Transverse colon (tissue), 4 donors: Measurements from ENCODE around the gene SLC50A1. TPM values are rescaled to one million over a fixed set of nuclear protein-coding genes. Genes with fewer than 3 reads are reported as not detected.

Experiments
- DNase-seq: peaks from one replicate; pipeline ENCODE4 v3.0.0-alpha.2; 2019
- H3K27ac ChIP-seq, 4 donors: fragments of 200-600 bp; sonication (generic); 2 replicates each; pipeline ENCODE4 v1.5.1; 2016 to 2018; ENCODE audit warnings: inconsistent platforms in 4 of 4
- H3K27me3 ChIP-seq: fragments of 200-600 bp; sonication (generic); 2 replicates; pipeline ENCODE4 v1.5.1; 2017; ENCODE audit warnings: inconsistent platforms
- H3K36me3 ChIP-seq, 4 donors: fragments of 200-600 bp; sonication (generic); 2 replicates each; pipeline ENCODE4 v1.5.1; 2017 to 2019; ENCODE audit warnings: inconsistent platforms in 4 of 4
- H3K4me1 ChIP-seq, 4 donors: fragments of 200-600 bp; sonication (generic); 2 replicates each; pipeline ENCODE4 v1.5.1; 2017 to 2020; ENCODE audit warnings: inconsistent platforms in 4 of 4
- H3K4me3 ChIP-seq, 4 donors: fragments of 200-600 bp; sonication (generic); 1 replicate in 1 of 4; 2 replicates in 3 of 4; pipeline versions ENCODE4 v1.5.1 to v1.6.1; 2017 to 2019; ENCODE audit warnings: inconsistent platforms in 4 of 4
- H3K9me3 ChIP-seq, 2 donors: fragments of 200-600 bp; sonication (generic); 2 replicates each; pipeline ENCODE4 v1.5.1; 2017 to 2019; ENCODE audit warnings: inconsistent platforms in 2 of 2
- EP300 ChIP-seq: sonication (generic); formaldehyde crosslinking; IDR thresholded peaks from one replicate; pipeline ENCODE4 v1.6.1; 2017; ENCODE audit warnings: antibody characterized with exemption, low read depth
- POLR2A ChIP-seq: fragments of 450-650 bp; IDR thresholded peaks from one replicate; pipeline ENCODE4 v1.6.1; 2016; ENCODE audit warnings: antibody characterized with exemption, mild to moderate bottlenecking, moderate library complexity
- POLR2AphosphoS5 ChIP-seq, 3 donors: sonication (generic); formaldehyde crosslinking; IDR thresholded peaks; one replicate each; pipeline ENCODE4 v1.6.1; 2016; ENCODE audit warnings: antibody characterized with exemption in 3 of 3
- WGBS, 2 donors: methylation state at CpG; one replicate each; pipeline ENCODE4 v1.1.5; 2018; ENCODE audit warnings: low coverage in 1 of 2; 5-methylcytosine and 5-hydroxymethylcytosine counted together
- in situ Hi-C, 4 donors: fragments of 200-750 bp; cut with MboI; loops; one replicate each; pipeline versions ENCODE4 v1.15.0 to v1.15.1; 2017; ENCODE audit warnings: low sequenced_read_pairs in 3 of 4, low pct_ligation_motif_present in 1 of 4, low pct_unique_long_range_greater_than_20kb in 1 of 4
- intact Hi-C: fragments of 100-400 bp; cut with DNase I; formaldehyde crosslinking; loops from one replicate; pipeline ENCODE4 v1.15.1; 2023; ENCODE audit warnings: low total_unique reads
- total RNA-seq, 4 donors: library from RNA; depleted of rRNA; stranded (reverse); fragments of >200 nt; gene quantifications; one replicate each; pipeline ENCODE4 v1.1.0, GENCODE V29; 2016
- TF ChIP-seq, protein P1 (sequence below), 5 experiments: fragments of 200-600 bp in 3 of 5; fragments of 450-650 bp in 2 of 5; sonication (generic) in 3 of 5; IDR thresholded peaks; 1 replicate in 2 of 5; 2 replicates in 3 of 5; pipeline ENCODE4 v1.5.1; 2016 to 2017; ENCODE audit warnings: antibody characterized with exemption in 5 of 5, inconsistent platforms in 3 of 5, mild to moderate bottlenecking in 2 of 5, moderate library complexity in 1 of 5

Gene SLC50A1
- total RNA-seq, 4 donors from 2014 or later, result 5.2 to 199 (median 44.4) TPM

DNA sequence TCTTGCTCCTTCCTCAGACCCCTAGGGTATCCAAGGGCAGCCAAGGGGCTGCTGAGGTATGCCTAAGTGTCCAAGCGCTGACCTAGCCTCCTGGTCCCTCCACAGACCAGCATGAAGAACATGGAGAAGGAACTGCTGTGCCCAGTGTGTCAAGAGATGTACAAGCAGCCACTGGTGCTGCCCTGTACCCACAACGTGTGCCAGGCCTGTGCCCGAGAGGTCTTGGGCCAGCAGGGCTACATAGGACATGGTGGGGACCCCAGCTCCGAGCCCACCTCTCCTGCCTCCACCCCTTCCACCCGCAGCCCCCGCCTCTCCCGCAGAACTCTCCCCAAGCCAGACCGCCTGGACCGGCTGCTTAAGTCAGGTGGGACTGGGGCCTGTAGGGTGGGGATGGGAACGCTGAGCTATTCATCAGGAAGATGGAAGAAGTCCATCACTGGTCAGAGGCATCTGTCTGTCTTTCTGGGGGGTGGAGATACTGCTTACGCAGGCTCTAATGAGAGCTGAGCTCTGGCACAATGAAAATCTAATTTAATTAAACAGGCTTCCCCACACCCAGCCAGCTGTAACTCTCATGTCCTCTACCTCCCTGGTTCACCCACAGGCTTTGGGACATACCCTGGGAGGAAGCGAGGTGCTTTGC is 39.8 kb downstream of the SLC50A1 start:
- Histone ChIP-seq H3K27me3 (peaks cover 6% of the 10 kb centered on the region), H3K36me3 (no peaks in the 10 kb centered on the region), H3K4me1 (peaks cover 15 to 31% (median 25%) of the 10 kb centered on the region in 4 donors), H3K4me3 (no peak overlapping the region), H3K27ac (no peak overlapping the region), H3K9me3 (no peaks in the 10 kb centered on the region)
- no peak for TF ChIP-seq POLR2A
- DNase-seq, result peak; percentile 11
- intact Hi-C loops (no loop called here), in situ Hi-C loops (no loop called here)
- 86 to 100% methylated on average over 1 to 12 of the region's 12 CpGs for WGBS, 2 donors

DNA sequence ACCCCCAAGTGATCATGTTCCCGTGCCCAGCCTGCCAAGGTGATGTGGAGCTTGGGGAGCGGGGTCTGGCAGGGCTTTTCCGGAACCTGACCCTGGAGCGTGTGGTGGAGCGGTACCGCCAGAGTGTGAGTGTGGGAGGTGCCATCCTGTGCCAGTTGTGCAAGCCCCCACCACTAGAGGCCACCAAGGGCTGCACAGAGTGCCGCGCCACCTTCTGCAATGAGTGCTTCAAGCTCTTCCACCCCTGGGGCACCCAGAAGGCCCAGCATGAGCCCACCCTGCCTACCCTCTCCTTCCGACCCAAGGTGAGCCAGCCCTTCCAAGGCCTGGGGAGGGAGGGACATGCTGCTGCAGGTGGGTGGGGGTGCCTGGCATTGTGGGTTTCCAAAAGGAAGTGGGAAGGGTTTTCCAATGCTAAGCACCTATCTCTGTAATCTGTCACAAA is 40.3 kb downstream of the SLC50A1 start:
- peaks cover 15 to 31% (median 25%) of the 10 kb centered on the region in 4 donors for H3K4me1 ChIP-seq
- peak; percentile 16 for DNase-seq
- no peak for TF ChIP-seq EP300
- TF ChIP-seq POLR2A, result no peak
- TF ChIP-seq, protein P1, sequence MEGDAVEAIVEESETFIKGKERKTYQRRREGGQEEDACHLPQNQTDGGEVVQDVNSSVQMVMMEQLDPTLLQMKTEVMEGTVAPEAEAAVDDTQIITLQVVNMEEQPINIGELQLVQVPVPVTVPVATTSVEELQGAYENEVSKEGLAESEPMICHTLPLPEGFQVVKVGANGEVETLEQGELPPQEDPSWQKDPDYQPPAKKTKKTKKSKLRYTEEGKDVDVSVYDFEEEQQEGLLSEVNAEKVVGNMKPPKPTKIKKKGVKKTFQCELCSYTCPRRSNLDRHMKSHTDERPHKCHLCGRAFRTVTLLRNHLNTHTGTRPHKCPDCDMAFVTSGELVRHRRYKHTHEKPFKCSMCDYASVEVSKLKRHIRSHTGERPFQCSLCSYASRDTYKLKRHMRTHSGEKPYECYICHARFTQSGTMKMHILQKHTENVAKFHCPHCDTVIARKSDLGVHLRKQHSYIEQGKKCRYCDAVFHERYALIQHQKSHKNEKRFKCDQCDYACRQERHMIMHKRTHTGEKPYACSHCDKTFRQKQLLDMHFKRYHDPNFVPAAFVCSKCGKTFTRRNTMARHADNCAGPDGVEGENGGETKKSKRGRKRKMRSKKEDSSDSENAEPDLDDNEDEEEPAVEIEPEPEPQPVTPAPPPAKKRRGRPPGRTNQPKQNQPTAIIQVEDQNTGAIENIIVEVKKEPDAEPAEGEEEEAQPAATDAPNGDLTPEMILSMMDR (IDR thresholded peaks at IDR 0.05), result no peak
- TF ChIP-seq POLR2AphosphoS5 (IDR thresholded peaks at IDR 0.05), result no peak
- WGBS, 2 donors, result 20 to 82% methylated on average over 1 to 9 of the region's 9 CpGs
- H3K27ac ChIP-seq, result no peak overlapping the region
- intact Hi-C loops (no loop called here), in situ Hi-C loops (no loop called here)
- H3K27me3 ChIP-seq, result peaks cover 6% of the 10 kb centered on the region
- no peaks in the 10 kb centered on the region for H3K9me3 ChIP-seq
- H3K4me3 ChIP-seq, result no peak overlapping the region
- no peaks in the 10 kb centered on the region for H3K36me3 ChIP-seq

DNA sequence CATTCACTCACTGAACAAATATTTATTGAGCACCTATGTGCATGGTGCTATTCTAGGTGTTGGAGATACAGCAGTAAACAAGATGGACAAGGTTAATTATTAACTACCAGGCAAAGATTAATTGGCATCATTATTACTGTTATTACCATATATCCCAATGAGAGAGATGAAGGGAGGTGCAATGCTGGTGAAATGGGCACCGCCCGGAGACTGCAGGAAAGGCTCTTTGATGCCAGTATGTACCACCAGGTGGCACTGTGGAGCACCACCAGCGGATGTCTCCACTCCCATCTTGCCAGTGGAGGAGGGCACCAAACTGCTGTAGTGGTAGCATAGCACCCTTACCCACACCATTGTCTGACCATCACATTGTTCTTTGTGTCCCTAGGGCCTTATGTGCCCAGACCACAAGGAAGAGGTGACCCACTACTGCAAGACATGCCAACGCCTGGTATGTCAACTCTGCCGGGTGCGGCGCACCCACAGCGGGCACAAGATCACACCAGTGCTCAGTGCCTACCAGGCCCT is 41.0 kb downstream of the SLC50A1 start:
- H3K27ac ChIP-seq, result no peak overlapping the region
- WGBS, 2 donors, result 57% methylated on average over 8 of the region's 8 CpGs; no CpG with 5 or more reads in 1 of the 2 donors
- intact Hi-C loops, result no loop called here

DNA sequence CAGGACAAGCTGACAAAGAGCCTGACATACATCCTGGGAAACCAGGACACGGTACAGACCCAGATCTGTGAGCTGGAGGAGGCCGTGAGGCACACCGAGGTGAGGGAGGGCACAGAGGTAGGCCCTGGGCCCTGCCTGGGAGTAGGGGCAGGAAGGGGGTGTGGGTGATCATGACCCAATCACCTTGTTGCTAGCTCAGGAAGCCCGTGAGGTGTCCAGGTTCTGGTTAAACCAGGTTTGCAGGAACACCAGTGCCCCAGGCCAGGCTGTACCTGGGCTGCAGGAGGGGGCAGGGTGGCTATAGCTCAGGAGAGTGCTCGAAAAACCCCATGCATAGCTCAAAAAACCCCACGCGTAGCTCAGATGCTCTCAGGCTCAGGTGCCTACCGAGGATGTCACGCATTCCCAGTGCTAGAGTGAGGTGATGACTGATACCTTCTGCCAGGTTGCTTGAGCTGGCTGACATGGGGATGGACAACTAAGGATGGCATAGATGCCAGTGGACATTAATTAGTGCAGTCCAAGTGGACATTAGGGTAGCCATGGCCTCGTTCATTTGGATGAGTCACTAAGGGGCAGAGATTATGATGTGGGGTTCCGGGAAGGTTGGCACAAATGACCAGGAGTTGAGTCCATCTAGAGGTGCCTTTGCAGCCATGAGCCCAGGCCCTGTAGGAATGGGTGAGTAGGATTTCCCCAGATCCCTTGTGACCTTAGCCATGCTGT is 41.7 kb downstream of the SLC50A1 start:
- no peaks in the 10 kb centered on the region for H3K9me3 ChIP-seq
- DNase-seq, result no peak
- intact Hi-C loops (no loop called here), in situ Hi-C loops (no loop called here)
- H3K27ac ChIP-seq, result no peak overlapping the region
- TF ChIP-seq EP300 (no peak), POLR2A (no peak), POLR2AphosphoS5 (IDR thresholded peaks at IDR 0.05) (no peak)
- TF ChIP-seq, protein P1 (IDR thresholded peaks at IDR 0.05), result no peak
- no peak overlapping the region for H3K4me3 ChIP-seq
- peaks cover 9 to 25% (median 19%) of the 10 kb centered on the region in 4 donors for H3K4me1 ChIP-seq
- peaks cover 6% of the 10 kb centered on the region for H3K27me3 ChIP-seq
- 72 to 100% methylated on average over 1 to 11 of the region's 11 CpGs for WGBS, 2 donors
- H3K36me3 ChIP-seq, result no peaks in the 10 kb centered on the region

More for the DNA sequence above, 41.0 kb downstream of the SLC50A1 start:
- Histone ChIP-seq H3K27me3 (peaks cover 6% of the 10 kb centered on the region), H3K4me3 (no peak overlapping the region), H3K36me3 (no peaks in the 10 kb centered on the region), H3K9me3 (no peaks in the 10 kb centered on the region), H3K4me1 (peaks cover 15 to 31% (median 25%) of the 10 kb centered on the region in 4 donors)
- TF ChIP-seq, protein P1 (IDR thresholded peaks at IDR 0.05), result peak; percentile 94 to 96 (median 95)
- TF ChIP-seq POLR2A (no peak), EP300 (no peak)
- DNase-seq, result peak; percentile 93
- in situ Hi-C loops, result no loop called here
